Measurements from ENCODE around the gene ZFAND3. TPM values are rescaled to one million over a fixed set of nuclear protein-coding genes. Genes with fewer than 3 reads are reported as not detected.

The ZFAND3 gene
- polyA plus RNA-seq, 1 donor (not counting 4 experiments of a cell fraction or from before 2014, with no cell fraction given), result 19.6 TPM

- peaks cover 11% of the 10 kb centered on the region for H4K20me1 ChIP-seq (ENCODE audit: control insufficient read depth, extremely low read depth, insufficient read depth, low read length)
- no peak overlapping the region for H3K27ac ChIP-seq (ENCODE audit: control insufficient read depth, insufficient read depth, low read length)
- no peak overlapping the region for H3K9ac ChIP-seq (ENCODE audit: control insufficient read depth, extremely low read depth, insufficient read depth, low read length)
- peaks cover 2% of the 10 kb centered on the region for H3K9me1 ChIP-seq (ENCODE audit: control insufficient read depth, extremely low read depth, insufficient read depth, low read length)
- peaks cover 3 to 4% of the 10 kb centered on the region in 2 experiments for H3K36me3 ChIP-seq (ENCODE audit: control insufficient read depth in 2 of 2, extremely low read depth in 1 of 2, insufficient read depth in 2 of 2, low read length in 2 of 2)
- no peak overlapping the region for H2AFZ ChIP-seq (ENCODE audit: control insufficient read depth, low read length)
- H3K27me3 ChIP-seq (ENCODE audit: control insufficient read depth, extremely low read depth, insufficient read depth, low read length), result no peaks in the 10 kb centered on the region
- H3K4me1 ChIP-seq (ENCODE audit: control insufficient read depth, extremely low read depth, insufficient read depth, low read length), result peaks cover 12% of the 10 kb centered on the region
- H3K9me3 ChIP-seq (ENCODE audit: control insufficient read depth, low read depth, low read length), result no peaks in the 10 kb centered on the region
- no peak for DNase-seq (ENCODE audit: low read depth, low spot score)
- no peak for FAIRE-seq
- TF ChIP-seq CTCF (optimal IDR thresholded peaks at IDR 0.05 in 1 of 3, IDR thresholded peaks at IDR 0.05 in 1 of 3, conservative IDR thresholded peaks at IDR 0.05 in 1 of 3; ENCODE audit: extremely low read depth in 1 of 3, insufficient read depth in 2 of 3, low read length in 3 of 3), result no peak
- no peak for TF ChIP-seq EZH2 (IDR thresholded peaks at IDR 0.05; ENCODE audit: low read length)
- H3K4me2 ChIP-seq (ENCODE audit: control insufficient read depth, extremely low read depth, insufficient read depth, low read depth, low read length), result no peak overlapping the region
- dilution Hi-C loops (cut with MboI; ENCODE audit: extremely low pct_ligation_motif_present, low sequenced_read_pairs), result no loop called here
- H3K79me2 ChIP-seq (ENCODE audit: control insufficient read depth, insufficient read depth, low read length), result peaks cover 92% of the 10 kb centered on the region
- no peak overlapping the region for H3K4me3 ChIP-seq (ENCODE audit: control insufficient read depth in 2 of 3, extremely low read depth in 1 of 3, insufficient read depth in 2 of 3, low read depth in 1 of 3, low read length in 3 of 3)
These were observed 21.4 kb downstream of the ZFAND3 start for GRCh38 chr6:37840940-37841300.

- DNase-seq (ENCODE audit: low read depth, low spot score) (no peak), FAIRE-seq (peak; percentile 67)
- no peaks in the 10 kb centered on the region for H3K9me3 ChIP-seq (ENCODE audit: control insufficient read depth, low read depth, low read length)
- H3K27me3 ChIP-seq (ENCODE audit: control insufficient read depth, extremely low read depth, insufficient read depth, low read length), result no peaks in the 10 kb centered on the region
- H3K79me2 ChIP-seq (ENCODE audit: control insufficient read depth, insufficient read depth, low read length), result peaks cover 90% of the 10 kb centered on the region
- H3K4me2 ChIP-seq (ENCODE audit: control insufficient read depth, extremely low read depth, insufficient read depth, low read depth, low read length), result peak overlapping the region; percentile 30
- H3K9me1 ChIP-seq (ENCODE audit: control insufficient read depth, extremely low read depth, insufficient read depth, low read length), result no peaks in the 10 kb centered on the region
- peaks cover 17% of the 10 kb centered on the region for H3K4me1 ChIP-seq (ENCODE audit: control insufficient read depth, extremely low read depth, insufficient read depth, low read length)
- TF ChIP-seq CTCF (optimal IDR thresholded peaks at IDR 0.05 in 1 of 3, IDR thresholded peaks at IDR 0.05 in 1 of 3, conservative IDR thresholded peaks at IDR 0.05 in 1 of 3; ENCODE audit: extremely low read depth in 1 of 3, insufficient read depth in 2 of 3, low read length in 3 of 3) (no peak), EZH2 (IDR thresholded peaks at IDR 0.05; ENCODE audit: low read length) (no peak)
- no peak overlapping the region for H3K4me3 ChIP-seq (ENCODE audit: control insufficient read depth in 2 of 3, extremely low read depth in 1 of 3, insufficient read depth in 2 of 3, low read depth in 1 of 3, low read length in 3 of 3)
- H2AFZ ChIP-seq (ENCODE audit: control insufficient read depth, low read length), result no peak overlapping the region
- H4K20me1 ChIP-seq (ENCODE audit: control insufficient read depth, extremely low read depth, insufficient read depth, low read length), result peaks cover 8% of the 10 kb centered on the region
- no peak overlapping the region for H3K9ac ChIP-seq (ENCODE audit: control insufficient read depth, extremely low read depth, insufficient read depth, low read length)
- peaks cover 3 to 4% of the 10 kb centered on the region in 2 experiments for H3K36me3 ChIP-seq (ENCODE audit: control insufficient read depth in 2 of 2, extremely low read depth in 1 of 2, insufficient read depth in 2 of 2, low read length in 2 of 2)
- dilution Hi-C loops (cut with MboI; ENCODE audit: extremely low pct_ligation_motif_present, low sequenced_read_pairs), result no loop called here
- peak overlapping the region; percentile 63 for H3K27ac ChIP-seq (ENCODE audit: control insufficient read depth, insufficient read depth, low read length)
These were observed 25.7 kb downstream of the ZFAND3 start for GRCh38 chr6:37845026-37845911.

All from keratinocyte (primary cell).